Measurements from ENCODE around the gene SEL1L3.

GRCh38 chr4:25867781-25868294 is 5.0 kb upstream of the SEL1L3 start:
- no peak for TF ChIP-seq EZH2 (IDR thresholded peaks at IDR 0.05; ENCODE audit: borderline replicate concordance, low read length)
- no peak for TF ChIP-seq CTCF (conservative IDR thresholded peaks at IDR 0.05 in 1 of 2, IDR thresholded peaks at IDR 0.05 in 1 of 2; ENCODE audit: extremely low read depth in 1 of 2, insufficient read depth in 1 of 2, low read depth in 1 of 2, low read length in 2 of 2)
